Measurements from ENCODE around the gene MACROD2. TPM values are rescaled to one million over a fixed set of nuclear protein-coding genes. Genes with fewer than 3 reads are reported as not detected.
"Not testable (repeated sequence)": the region's sequence is repeated elsewhere in the genome, so short reads cannot be mapped to it uniquely, and the experiment has no call there.

Gene MACROD2
- total RNA-seq, 1 donor from 2014 or later = 6.7 TPM

DNA sequence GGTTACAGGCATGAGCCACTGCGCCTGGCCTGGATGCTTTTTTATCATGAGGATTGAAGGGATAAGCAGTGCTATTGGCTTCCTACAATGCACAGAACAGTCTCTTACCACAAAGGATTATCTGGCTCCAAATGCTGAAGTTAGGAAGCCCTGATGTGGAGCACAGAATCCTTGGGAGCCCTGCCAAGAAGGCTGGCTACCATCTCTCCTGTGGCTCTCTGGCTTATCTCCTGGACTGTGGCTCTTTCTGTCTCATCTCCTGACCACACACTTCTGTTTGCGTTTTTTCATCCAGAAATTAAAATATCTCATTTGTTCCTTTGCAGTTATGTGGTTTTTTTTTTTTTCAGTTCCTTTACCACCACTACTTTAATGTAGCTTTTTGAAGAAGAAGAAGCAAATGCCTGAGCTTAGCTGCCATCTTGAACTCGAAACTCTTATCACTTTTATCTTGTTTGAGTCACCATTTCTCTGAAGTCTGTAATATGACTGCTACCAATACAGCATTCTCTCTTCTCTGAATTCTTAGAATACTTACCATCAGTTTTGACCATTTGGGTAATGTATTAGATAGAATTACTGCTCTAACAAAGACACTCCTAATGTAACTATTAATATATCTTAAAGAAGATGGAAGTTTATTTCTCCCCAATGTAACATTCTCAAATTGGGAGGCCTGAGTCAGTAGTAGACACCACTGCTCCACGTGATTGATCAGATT lies 1533.2 kb downstream of the MACROD2 start:
- peaks cover 7% of the 10 kb centered on the region for H3K4me1 Mint-ChIP-seq (ENCODE audit: unreplicated experiment)
- H3K27ac Mint-ChIP-seq = no peak overlapping the region
- no peak for DNase-seq (ENCODE audit: extremely low spot score, unreplicated experiment)
- H3K36me3 Mint-ChIP-seq = peaks cover 3% of the 10 kb centered on the region
- no peaks in the 10 kb centered on the region for H3K27me3 Mint-ChIP-seq
- no peaks in the 10 kb centered on the region for H3K9me3 Mint-ChIP-seq
- TF ChIP-seq, protein P1, sequence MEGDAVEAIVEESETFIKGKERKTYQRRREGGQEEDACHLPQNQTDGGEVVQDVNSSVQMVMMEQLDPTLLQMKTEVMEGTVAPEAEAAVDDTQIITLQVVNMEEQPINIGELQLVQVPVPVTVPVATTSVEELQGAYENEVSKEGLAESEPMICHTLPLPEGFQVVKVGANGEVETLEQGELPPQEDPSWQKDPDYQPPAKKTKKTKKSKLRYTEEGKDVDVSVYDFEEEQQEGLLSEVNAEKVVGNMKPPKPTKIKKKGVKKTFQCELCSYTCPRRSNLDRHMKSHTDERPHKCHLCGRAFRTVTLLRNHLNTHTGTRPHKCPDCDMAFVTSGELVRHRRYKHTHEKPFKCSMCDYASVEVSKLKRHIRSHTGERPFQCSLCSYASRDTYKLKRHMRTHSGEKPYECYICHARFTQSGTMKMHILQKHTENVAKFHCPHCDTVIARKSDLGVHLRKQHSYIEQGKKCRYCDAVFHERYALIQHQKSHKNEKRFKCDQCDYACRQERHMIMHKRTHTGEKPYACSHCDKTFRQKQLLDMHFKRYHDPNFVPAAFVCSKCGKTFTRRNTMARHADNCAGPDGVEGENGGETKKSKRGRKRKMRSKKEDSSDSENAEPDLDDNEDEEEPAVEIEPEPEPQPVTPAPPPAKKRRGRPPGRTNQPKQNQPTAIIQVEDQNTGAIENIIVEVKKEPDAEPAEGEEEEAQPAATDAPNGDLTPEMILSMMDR (conservative IDR thresholded peaks at IDR 0.05) = no peak
- no peak overlapping the region for H3K4me3 Mint-ChIP-seq

DNA sequence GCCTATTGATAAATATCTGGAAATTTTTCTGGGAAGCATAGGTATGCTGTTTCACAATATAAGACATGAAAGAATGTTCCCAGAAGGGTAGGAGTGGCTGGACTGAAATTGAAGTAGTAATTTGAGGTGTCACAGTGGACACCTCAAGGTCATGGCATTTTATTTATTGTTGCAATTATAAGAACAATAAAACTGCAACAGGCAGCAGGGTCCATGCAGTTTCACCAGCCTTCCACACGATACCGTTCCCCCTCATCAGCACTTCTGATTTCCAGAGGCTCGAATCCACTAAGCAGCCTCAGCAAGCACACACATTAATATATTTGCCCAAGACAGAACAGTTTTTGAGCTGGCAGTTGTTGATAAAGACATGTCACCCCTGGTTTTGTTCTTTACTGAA lies 1540.5 kb downstream of the MACROD2 start:
- Mint-ChIP-seq H3K4me1 (ENCODE audit: unreplicated experiment) (peaks cover 8% of the 10 kb centered on the region), H3K36me3 (peaks cover 4% of the 10 kb centered on the region), H3K27me3 (no peaks in the 10 kb centered on the region), H3K27ac (no peak overlapping the region), H3K9me3 (peaks cover 4% of the 10 kb centered on the region), H3K4me3 (no peak overlapping the region)
- DNase-seq (ENCODE audit: extremely low spot score, unreplicated experiment) = no peak
- TF ChIP-seq, protein P1 (conservative IDR thresholded peaks at IDR 0.05) = no peak

DNA sequence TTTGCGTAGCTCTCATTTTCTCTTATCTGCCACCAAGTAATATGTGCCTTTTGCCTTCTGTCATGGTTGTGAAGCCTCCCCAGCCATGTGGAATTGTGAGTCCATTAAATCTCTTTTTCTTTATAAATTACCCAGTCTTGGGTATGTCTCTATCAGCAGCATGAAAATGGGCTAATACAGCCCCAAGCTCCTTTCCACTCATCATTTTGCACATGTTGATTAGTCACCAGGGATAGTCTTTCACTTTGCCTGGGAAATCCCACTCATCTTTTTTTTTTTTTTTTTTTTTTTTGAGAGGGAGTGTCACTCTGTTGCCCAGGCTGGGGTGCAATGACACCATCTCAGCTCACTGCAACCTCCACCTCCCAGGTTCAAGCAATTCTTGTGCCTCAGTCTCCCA lies 1541.9 kb downstream of the MACROD2 start:
- H3K36me3 Mint-ChIP-seq; H3K9me3 Mint-ChIP-seq; H3K4me3 Mint-ChIP-seq; DNase-seq (ENCODE audit: extremely low spot score, unreplicated experiment); H3K4me1 Mint-ChIP-seq (ENCODE audit: unreplicated experiment); H3K27me3 Mint-ChIP-seq; H3K27ac Mint-ChIP-seq: not testable (repeated sequence)

DNA sequence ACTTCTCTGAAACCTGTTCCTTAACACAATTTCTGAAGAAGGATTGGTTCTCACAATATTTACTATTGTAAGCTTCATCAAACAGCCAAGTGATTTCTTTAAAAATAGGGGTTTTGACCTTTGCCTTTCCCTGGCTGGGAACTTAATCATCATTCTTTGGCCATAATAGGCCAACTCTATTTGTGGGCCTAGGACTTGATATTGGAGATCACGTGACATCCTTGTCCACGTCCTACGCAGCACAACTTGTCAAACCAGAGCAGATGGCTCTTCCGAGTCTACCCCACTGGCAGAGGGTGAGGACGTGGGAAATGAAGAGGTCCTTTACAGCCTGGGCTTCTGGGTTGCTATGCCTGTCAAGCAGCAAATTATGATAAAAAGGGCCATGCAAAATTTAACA lies 1547.3 kb downstream of the MACROD2 start:
- no peaks in the 10 kb centered on the region for H3K27me3 Mint-ChIP-seq
- peaks cover 4% of the 10 kb centered on the region for H3K36me3 Mint-ChIP-seq
- TF ChIP-seq, protein P1 (conservative IDR thresholded peaks at IDR 0.05) = no peak
- H3K9me3 Mint-ChIP-seq = peaks cover 14% of the 10 kb centered on the region
- H3K4me3 Mint-ChIP-seq = no peak overlapping the region
- DNase-seq (ENCODE audit: extremely low spot score, unreplicated experiment) = no peak
- H3K27ac Mint-ChIP-seq = no peak overlapping the region
- peaks cover 23% of the 10 kb centered on the region for H3K4me1 Mint-ChIP-seq (ENCODE audit: unreplicated experiment)

DNA sequence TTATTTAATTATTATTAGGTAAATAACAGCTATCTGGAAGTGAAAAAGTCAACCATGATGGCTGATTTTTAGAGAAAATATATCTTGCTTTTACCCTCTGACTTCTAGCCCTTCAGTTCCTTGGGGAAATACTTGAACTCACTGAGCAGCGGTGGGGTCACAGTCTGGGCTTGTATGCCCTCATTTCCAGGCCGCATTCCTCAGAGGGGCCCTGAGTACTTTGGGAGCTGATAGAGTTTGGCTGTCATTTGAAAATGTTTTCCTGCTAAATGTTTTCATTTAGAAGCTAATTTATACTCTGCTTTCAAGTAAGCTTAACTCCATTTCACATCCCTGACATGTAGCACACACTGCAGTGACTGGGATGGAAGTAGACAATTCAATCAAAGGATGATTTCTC lies 1549.4 kb downstream of the MACROD2 start:
- DNase-seq (ENCODE audit: extremely low spot score, unreplicated experiment) = no peak
- no peaks in the 10 kb centered on the region for H3K27me3 Mint-ChIP-seq
- H3K27ac Mint-ChIP-seq = peak overlapping the region; percentile 10
- peaks cover 4% of the 10 kb centered on the region for H3K36me3 Mint-ChIP-seq
- H3K4me1 Mint-ChIP-seq (ENCODE audit: unreplicated experiment) = peaks cover 23% of the 10 kb centered on the region
- TF ChIP-seq, protein P1 (conservative IDR thresholded peaks at IDR 0.05) = no peak
- peaks cover 18% of the 10 kb centered on the region for H3K9me3 Mint-ChIP-seq
- H3K4me3 Mint-ChIP-seq = no peak overlapping the region

DNA sequence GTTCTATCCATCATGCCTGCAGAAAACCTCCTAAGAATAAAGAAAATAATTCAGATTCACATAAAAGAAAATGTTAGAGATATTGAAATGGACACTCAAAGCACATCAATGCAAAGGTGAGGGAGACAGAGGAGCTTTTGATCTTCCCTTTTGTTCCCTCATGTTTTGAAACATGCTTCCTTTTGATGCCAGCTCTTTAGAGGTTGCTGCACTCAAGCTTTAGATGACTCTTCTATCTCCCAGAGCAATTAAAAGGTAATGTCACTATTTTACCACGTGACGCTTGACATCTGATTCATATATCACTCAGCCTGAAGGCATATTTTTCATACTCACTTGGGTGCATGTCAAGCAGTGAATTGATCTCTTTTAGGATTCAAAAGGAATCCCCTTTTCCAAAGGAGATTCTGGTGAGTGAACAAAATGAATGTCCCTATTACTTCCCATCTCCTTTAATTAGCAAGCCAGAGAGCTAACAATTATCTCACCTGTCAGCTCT lies 1551.3 kb downstream of the MACROD2 start:
- H3K27me3 Mint-ChIP-seq = no peaks in the 10 kb centered on the region
- H3K4me1 Mint-ChIP-seq (ENCODE audit: unreplicated experiment) = peaks cover 23% of the 10 kb centered on the region
- no peak for DNase-seq (ENCODE audit: extremely low spot score, unreplicated experiment)
- TF ChIP-seq, protein P1 (conservative IDR thresholded peaks at IDR 0.05) = no peak
- H3K4me3 Mint-ChIP-seq = no peak overlapping the region
- H3K27ac Mint-ChIP-seq = no peak overlapping the region
- no peaks in the 10 kb centered on the region for H3K36me3 Mint-ChIP-seq
- H3K9me3 Mint-ChIP-seq = peaks cover 15% of the 10 kb centered on the region
